GM10847 (cell line): ENCODE results near the gene ZNF135.

Source experiments
- POLR2A ChIP-seq: IDR thresholded peaks from 2 replicates; pipeline ENCODE4 v1.6.1; 2011; ENCODE audit not compliant: insufficient read length; ENCODE audit errors: extremely low read depth

ZNF135 gene

DNA sequence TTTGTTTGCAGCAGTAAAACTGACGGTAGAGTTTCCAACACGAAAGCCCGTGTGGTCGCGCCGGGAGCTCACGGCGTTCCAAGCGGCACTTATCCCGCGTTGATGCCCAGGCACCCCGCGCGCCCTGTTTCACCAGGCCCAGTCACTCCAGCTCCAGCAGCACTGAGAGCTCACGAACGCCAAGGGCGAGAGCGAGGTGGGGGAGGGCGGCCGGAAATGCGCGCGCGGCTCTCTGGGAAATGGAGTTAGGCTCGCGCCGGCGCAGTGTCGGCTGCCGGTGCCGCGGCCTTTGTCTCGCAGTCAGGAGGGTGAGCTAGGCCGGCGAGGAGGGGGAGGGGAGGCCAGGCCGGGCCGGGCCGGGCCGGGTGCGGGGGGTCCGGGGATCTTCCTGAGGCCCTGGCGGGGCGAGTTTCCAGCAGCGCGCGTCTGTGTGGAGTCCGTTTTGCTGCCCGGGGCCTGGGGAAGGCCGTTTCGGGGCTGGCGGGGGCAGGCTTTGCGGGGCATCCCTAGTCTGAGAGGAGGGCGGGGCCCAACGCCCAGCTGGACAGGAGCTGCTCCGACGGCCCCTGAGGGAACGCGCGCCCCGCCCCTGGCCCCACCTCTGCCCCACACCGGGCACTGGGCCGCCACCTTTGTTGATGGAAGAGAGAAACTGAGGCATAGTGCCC is at the start of gene ZNF135:
Gene ZNF135, plus strand, starts transcription at position 280 of the 668 bp plus-strand sequence. CDS start 721 bp downstream, outside the sequence.
- no peak for TF ChIP-seq POLR2A

DNA sequence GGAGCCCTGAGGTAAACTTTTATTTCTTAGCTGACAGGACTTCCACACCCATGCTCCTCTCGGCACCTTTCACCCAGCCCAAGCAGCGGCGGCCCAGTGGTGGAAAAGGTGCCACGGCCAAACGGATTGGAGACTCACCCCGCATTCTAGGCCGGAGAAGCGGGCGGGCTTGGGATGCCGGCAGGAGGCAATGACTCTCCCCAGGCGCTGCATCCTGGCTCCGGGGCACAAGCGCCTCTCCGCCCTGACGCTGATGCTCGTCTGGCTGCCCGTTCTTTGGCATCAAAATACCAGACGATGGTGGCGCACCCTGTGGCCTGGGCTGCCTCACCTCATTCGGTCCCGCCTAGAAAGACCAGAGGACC is 49.8 kb upstream of the ZNF135 start:
- no peak for TF ChIP-seq POLR2A

DNA sequence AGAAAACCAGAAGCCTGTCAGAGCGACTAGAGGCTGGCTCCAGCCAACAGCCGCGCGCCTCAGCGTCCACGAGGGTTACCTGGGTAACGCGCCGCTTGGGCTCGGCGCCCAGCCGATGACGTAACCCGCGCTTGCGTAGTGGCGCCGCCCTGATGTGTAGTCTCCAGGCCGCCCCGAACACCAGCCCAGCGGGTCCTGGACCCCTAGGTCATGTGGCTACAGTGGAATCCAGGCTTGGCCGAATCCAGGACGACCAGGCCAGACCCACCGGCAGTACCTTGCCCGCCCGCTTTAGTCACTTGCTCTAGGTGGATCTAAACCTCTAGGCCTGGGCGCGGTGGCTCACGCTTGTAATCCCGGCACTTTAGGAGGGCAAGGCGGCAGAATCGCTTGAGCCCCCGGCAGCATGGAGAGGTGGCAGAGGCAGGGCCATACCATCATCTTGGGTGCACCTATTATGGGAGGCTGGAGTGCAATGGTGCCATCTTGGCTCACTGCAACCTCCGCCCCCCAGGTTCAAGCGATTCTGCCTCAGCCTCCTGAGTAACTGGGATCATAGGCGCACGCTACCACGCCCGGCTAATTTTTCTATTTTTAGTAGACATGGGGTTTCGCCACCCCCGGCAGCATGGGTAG is 49.3 kb upstream of the ZNF135 start:
- no peak for TF ChIP-seq POLR2A

DNA sequence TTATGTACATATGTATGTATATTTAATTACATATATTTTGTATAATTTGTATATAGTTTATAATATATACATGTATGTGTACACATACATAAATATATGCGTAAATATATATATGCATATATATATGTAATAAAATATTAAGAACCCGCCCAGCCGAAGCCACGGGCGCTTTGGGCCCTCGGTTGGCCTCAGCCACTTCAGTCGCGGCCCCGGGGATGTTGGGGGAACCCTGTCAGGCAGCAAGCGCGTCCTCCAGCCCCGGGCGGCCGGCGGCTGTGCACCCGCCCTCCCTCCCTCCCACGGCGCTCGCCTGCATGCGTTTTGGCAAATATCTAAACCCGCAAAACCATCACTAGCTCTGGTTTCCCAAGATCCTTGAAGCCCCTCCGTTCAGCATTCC is 48.6 kb upstream of the ZNF135 start:
- TF ChIP-seq POLR2A = no peak

DNA sequence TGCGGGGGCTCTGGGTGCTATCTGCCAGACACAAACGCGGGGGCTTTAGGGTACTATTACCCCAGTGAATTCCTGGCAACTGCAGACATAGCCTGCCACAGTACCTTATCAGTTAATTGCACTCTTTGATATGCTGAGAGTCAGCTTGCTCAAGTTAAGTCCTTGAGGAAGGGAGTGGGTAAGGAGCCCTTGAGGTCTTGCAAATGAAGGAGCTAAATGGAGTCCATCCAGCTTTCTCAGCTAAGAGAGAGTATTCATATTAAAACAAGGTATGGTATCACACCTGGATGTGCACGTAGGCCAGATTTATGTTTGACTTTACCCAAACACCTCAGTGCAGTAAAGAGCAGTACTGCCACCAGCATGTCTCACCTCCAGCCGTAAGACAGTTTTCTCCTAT is 44.9 kb upstream of the ZNF135 start:
- no peak for TF ChIP-seq POLR2A

DNA sequence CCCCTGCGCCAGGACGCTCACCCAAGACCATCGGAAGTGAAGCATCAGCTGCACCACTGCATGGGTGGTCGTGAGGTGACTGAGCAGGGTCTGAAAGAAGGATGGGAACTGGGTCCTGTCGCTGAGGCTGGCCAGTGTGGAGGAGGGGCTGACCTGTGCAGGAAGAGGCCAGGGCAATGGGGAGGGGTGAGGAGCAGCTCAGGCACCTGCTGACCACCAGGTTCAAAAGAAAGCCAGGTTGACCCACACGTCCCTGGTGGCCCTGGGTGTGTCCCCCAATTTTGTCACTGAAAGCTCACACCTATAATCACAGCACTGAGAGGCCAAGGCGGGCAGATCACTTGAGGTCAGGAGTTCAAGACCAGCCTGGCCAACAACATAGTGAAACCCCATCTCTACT is 39.0 kb upstream of the ZNF135 start:
- no peak for TF ChIP-seq POLR2A

DNA sequence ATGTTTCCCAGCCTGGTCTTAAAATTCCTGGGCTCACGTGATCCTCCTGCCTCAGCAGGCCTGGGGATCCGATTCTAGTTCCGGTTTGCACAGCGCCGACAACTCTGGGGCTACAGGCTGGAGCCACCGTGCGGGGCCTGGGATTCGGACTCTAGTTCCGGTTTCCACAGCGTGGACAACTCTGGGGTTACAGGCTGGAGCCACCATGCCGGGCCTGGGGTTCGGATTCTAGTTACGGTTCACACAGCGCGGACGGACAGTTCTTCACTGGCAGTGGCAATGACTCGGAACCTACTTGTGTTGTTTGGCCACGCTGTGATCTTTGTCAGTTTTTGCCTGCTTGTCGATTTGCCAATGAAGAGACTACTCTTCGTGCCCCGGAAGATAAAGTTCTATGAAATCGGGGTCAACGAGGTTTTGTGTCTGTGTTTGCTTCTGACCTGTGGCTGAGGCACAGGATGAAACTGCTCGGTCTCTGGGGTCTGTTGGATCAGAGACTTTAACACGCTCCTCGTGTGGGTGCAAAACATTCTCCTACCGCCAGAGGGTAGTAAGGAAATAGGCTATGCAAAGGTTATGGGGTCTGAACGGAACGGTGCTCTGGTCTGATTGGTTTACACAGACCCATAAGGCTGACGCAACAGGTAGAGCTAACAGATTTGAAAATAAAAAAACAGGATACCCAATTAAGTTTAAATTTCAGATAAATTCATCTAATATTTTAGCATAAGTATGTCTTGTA is 37.4 kb upstream of the ZNF135 start:
- no peak for TF ChIP-seq POLR2A

DNA sequence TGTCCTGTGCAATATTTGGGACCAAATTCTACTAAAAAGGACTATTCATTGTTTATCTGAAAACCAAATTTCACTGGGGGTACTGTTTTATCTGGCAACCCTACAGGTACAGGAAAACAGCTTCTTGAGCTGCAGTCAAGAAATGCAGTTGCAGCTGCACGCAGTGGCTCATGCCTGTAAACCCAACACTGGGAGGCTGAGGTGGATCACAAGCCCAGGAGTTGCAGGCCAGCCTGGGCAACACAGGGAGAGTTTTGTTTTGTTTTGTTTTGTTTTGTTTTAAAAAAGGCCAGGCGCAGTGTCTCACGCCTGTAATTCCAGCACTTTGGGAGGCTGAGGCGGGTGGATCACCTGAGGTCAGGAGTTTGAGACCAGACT is 36.8 kb upstream of the ZNF135 start:
- no peak for TF ChIP-seq POLR2A

DNA sequence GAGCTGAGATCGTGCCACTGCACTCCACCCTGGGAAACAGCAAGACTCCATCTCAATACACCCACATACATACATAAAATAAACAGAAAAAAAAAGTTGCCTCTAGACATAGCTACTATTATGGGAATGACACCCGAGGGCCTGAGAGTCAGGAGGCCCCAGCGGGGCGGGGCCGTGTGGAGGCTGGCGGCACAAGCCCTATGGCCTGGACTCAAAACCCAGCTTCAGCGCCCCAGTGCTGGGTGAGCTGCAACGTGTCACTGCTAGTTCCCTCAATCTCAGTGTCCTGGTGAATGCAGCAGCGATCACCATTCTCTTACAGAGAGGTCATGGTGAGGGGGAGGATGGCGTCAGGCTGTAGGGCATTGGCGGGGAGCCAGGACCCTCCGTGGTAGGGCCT is 34.4 kb upstream of the ZNF135 start:
- no peak for TF ChIP-seq POLR2A

DNA sequence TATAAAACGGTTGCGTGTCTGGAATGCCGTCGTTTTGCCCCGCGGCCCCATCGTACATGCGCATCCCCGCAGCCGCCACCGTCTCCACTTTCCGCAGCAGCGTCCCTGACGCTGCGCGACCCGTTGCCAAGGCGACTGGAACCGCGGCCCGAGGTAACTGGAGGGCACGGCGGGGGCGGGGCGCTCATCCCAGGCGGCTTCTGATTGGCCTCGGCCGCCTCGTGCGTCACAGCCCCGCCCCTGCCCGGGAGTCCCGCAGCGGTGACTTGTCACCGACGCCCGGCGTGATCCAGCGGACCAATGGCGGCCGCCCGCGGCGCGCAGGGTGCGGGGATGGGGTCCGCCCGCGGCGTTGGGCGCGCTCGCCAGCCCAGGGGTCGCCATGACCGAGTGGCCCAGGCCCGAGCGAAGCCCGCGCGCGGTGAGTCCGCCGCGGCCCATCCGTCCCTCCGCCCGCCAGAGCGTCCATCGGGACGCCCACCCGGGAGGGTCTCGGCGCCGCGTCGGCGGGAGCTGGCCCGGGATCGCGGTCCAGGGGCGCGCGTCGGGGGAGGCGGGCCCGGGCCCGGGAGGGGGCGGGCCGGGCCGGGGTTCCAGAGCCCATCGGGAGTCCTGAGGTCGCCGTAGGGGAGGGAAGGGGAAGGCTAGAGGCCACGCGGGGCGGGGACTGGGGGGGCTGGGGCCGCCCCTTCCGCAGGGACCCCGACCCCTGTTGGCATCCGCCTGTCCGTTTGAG is 25.2 kb upstream of the ZNF135 start, which contains the start of gene ZSCAN1:
Gene ZSCAN1, plus strand, starts transcription at position 285 of the 736 bp plus-strand sequence. CDS start 3,812 bp downstream, outside the sequence.
- no peak for TF ChIP-seq POLR2A

DNA sequence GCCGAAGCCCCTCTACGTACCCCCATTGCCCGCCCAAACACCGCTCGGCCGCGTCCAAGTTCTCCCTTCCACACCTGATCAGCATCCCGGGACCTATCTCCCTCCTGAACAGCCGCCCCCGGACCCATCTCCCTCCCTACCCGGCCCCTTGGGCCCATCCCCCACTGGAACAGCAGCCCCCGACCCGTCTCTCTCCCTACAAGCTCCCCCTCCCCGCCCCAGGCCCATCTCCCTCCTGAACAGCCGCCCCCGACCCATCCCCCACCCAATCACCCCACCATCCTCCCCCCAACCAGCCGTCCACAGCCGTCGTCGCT is 24.6 kb upstream of the ZNF135 start:
- no peak for TF ChIP-seq POLR2A

DNA sequence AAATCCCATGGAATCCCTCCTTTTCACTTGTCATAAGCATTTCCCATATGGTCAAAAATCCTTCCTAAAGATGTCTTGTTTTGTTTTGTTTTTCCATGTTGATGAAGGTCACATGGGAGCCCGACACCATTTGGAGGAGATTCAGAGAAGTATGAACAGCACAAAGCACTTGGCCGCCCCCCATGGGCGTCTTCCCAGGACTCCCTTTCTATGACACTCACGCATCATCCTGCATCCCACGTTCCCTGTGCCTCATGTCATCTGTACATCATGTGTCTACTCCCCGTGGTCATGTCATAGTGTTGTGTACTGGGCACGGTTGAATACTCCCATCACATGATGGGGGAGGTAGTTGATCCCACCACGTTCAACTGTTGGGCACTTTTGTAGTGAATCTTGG is 23.2 kb upstream of the ZNF135 start:
- TF ChIP-seq POLR2A = no peak

DNA sequence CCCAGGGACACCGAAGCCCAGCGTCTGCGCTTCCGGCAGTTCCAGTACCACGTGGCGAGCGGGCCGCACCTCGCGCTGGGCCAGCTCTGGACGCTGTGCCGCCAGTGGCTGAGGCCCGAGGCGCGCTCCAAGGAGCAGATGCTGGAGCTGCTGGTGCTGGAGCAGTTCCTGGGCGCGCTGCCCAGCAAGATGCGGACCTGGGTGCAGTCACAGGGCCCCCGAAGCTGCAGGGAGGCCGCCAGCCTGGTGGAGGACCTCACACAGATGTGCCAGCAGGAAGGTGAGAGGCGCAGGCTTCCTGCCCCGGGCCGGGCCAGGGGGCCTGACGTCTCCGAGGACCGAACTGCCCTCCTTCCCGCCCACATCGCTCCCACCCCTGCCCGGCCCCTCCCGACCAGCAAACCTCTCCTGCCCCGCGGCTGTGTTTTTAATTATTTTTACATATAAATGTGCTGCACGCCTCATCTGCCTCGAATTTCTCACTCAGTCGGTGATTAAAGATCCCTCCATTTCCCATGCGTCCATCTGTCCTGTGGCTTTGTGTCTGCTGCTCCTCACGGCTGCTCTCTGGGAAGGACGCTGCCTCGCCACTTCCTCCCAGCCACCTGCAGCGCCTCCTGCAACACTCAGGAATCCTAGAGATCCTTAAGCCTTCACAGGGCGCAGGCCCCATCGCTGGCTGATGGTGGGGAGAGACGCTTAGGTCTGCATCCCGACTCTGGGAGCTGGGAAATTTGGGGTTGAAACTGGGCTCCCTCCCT is 21.0 kb upstream of the ZNF135 start:
- no peak for TF ChIP-seq POLR2A

DNA sequence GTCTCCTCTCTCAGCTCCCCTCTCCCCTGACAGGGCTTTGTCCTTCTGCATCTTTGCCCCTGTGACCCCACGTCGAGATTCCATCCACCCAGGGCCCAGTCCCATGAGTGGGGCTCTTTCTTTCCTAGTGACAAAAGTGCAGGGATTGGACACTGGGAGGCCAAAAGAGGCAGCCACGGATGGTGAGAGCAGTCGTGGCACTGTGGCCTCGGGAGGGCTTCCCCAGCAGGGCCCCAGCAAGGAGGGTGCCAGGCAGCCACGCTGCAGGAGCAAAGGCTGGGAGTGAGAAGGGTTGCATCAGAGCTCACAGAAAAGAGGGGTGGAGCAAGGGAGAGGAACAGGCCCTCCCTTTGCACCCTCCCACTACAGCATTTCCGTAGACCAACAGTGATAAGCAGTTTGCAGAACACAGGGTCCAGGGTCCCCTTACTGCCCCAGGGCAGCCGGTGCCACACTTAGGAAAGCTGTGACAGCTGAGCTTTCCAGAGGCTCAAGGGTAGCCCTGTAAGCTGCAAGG is 20.3 kb upstream of the ZNF135 start:
- no peak for TF ChIP-seq POLR2A
